ENCODE data around the gene RFC5. TPM values are rescaled to one million over a fixed set of nuclear protein-coding genes. Genes with fewer than 3 reads are reported as not detected.

Gene RFC5
- total and polyA plus RNA-seq, 4 donors: 5.4 to 26.4 (median 6.7) TPM

- H3K9ac ChIP-seq (ENCODE audit: low read depth in 1 of 2, low read length in 2 of 2): no peak overlapping the region
- WGBS: 70% methylated on average over 6 of the region's 6 CpGs
Observed at GRCh38 chr12:118038137-118038536, 21.6 kb downstream of the RFC5 start.

More at GRCh38 chr12:118038137-118038536, 21.6 kb downstream of the RFC5 start:
- peaks cover 9 to 62% (median 40%) of the 10 kb centered on the region in 4 donors for H3K36me3 ChIP-seq (ENCODE audit: control insufficient read depth in 4 of 4, insufficient read depth in 3 of 4, low read depth in 1 of 4, low read length in 3 of 4)
- H3K27me3 ChIP-seq (ENCODE audit: control insufficient read depth in 4 of 4, insufficient read depth in 4 of 4, low read length in 3 of 4): no peaks in the 10 kb centered on the region
- peak overlapping the region in 1 of 2 donors; percentile 53 for H3K27ac ChIP-seq (ENCODE audit: low read depth in 1 of 2, low read length in 2 of 2)
- H3K9me3 ChIP-seq (ENCODE audit: control insufficient read depth in 4 of 4, low read length in 3 of 4): no peaks in the 10 kb centered on the region
- TF ChIP-seq HNF4A (conservative IDR thresholded peaks at IDR 0.05) (no peak), RXRA (IDR thresholded peaks at IDR 0.05) (no peak), TAF1 (conservative IDR thresholded peaks at IDR 0.05) (no peak), NR2F2 (IDR thresholded peaks at IDR 0.05) (no peak), FOXA1 (IDR thresholded peaks at IDR 0.05) (no peak), GABPA (IDR thresholded peaks at IDR 0.05 in 1 of 2, conservative IDR thresholded peaks at IDR 0.05 in 1 of 2) (no peak), JUND (IDR thresholded peaks at IDR 0.05) (no peak), YY1 (IDR thresholded peaks at IDR 0.05) (no peak), HNF4G (IDR thresholded peaks at IDR 0.05) (no peak), SP1 (IDR thresholded peaks at IDR 0.05) (no peak), EGR1 (IDR thresholded peaks at IDR 0.05; ENCODE audit: low read depth in 2 of 2) (no peak), FOXA2 (IDR thresholded peaks at IDR 0.05) (no peak), RAD21 (IDR thresholded peaks at IDR 0.05) (no peak)
- TF ChIP-seq, protein P1, sequence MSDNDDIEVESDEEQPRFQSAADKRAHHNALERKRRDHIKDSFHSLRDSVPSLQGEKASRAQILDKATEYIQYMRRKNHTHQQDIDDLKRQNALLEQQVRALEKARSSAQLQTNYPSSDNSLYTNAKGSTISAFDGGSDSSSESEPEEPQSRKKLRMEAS (IDR thresholded peaks at IDR 0.05): no peak
- TF ChIP-seq, protein P2, sequence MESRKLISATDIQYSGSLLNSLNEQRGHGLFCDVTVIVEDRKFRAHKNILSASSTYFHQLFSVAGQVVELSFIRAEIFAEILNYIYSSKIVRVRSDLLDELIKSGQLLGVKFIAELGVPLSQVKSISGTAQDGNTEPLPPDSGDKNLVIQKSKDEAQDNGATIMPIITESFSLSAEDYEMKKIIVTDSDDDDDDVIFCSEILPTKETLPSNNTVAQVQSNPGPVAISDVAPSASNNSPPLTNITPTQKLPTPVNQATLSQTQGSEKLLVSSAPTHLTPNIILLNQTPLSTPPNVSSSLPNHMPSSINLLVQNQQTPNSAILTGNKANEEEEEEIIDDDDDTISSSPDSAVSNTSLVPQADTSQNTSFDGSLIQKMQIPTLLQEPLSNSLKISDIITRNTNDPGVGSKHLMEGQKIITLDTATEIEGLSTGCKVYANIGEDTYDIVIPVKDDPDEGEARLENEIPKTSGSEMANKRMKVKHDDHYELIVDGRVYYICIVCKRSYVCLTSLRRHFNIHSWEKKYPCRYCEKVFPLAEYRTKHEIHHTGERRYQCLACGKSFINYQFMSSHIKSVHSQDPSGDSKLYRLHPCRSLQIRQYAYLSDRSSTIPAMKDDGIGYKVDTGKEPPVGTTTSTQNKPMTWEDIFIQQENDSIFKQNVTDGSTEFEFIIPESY (IDR thresholded peaks at IDR 0.05): no peak
- TF ChIP-seq, protein P3, sequence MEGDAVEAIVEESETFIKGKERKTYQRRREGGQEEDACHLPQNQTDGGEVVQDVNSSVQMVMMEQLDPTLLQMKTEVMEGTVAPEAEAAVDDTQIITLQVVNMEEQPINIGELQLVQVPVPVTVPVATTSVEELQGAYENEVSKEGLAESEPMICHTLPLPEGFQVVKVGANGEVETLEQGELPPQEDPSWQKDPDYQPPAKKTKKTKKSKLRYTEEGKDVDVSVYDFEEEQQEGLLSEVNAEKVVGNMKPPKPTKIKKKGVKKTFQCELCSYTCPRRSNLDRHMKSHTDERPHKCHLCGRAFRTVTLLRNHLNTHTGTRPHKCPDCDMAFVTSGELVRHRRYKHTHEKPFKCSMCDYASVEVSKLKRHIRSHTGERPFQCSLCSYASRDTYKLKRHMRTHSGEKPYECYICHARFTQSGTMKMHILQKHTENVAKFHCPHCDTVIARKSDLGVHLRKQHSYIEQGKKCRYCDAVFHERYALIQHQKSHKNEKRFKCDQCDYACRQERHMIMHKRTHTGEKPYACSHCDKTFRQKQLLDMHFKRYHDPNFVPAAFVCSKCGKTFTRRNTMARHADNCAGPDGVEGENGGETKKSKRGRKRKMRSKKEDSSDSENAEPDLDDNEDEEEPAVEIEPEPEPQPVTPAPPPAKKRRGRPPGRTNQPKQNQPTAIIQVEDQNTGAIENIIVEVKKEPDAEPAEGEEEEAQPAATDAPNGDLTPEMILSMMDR (IDR thresholded peaks at IDR 0.05; ENCODE audit: low read depth, low read length, missing input control): no peak
- TF ChIP-seq, protein P4, sequence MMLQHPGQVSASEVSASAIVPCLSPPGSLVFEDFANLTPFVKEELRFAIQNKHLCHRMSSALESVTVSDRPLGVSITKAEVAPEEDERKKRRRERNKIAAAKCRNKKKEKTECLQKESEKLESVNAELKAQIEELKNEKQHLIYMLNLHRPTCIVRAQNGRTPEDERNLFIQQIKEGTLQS (IDR thresholded peaks at IDR 0.05): no peak
- TF ChIP-seq, protein P5, sequence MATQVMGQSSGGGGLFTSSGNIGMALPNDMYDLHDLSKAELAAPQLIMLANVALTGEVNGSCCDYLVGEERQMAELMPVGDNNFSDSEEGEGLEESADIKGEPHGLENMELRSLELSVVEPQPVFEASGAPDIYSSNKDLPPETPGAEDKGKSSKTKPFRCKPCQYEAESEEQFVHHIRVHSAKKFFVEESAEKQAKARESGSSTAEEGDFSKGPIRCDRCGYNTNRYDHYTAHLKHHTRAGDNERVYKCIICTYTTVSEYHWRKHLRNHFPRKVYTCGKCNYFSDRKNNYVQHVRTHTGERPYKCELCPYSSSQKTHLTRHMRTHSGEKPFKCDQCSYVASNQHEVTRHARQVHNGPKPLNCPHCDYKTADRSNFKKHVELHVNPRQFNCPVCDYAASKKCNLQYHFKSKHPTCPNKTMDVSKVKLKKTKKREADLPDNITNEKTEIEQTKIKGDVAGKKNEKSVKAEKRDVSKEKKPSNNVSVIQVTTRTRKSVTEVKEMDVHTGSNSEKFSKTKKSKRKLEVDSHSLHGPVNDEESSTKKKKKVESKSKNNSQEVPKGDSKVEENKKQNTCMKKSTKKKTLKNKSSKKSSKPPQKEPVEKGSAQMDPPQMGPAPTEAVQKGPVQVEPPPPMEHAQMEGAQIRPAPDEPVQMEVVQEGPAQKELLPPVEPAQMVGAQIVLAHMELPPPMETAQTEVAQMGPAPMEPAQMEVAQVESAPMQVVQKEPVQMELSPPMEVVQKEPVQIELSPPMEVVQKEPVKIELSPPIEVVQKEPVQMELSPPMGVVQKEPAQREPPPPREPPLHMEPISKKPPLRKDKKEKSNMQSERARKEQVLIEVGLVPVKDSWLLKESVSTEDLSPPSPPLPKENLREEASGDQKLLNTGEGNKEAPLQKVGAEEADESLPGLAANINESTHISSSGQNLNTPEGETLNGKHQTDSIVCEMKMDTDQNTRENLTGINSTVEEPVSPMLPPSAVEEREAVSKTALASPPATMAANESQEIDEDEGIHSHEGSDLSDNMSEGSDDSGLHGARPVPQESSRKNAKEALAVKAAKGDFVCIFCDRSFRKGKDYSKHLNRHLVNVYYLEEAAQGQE (IDR thresholded peaks at IDR 0.05): no peak
- H3K4me1 ChIP-seq (ENCODE audit: control insufficient read depth in 4 of 4, insufficient read depth in 4 of 4, low read length in 3 of 4): peaks cover 4 to 15% (median 9%) of the 10 kb centered on the region in 4 donors
- H3K4me3 ChIP-seq (ENCODE audit: low read depth in 1 of 3, low read length in 3 of 3): no peak overlapping the region
- no peak for DNase-seq (ENCODE audit: low spot score)
